AG04449 (cell line): Measurements from ENCODE around the gene PPIP5K2.
A peak's percentile ranks its signal among the peaks of the same experiment; 100 is the strongest.

Source experiments
- CTCF ChIA-PET: fragments of 350-600 bp; formaldehyde crosslinking; extraction: SDS; loops from one replicate; lab custom pipeline; 2021; ENCODE audit warnings: antibody characterized with exemption; lab: Yijun Ruan, JAX
- POLR2A ChIA-PET: fragments of 400-600, 350-600 bp; formaldehyde crosslinking; extraction: SDS; loops from one replicate; lab custom pipeline; 2020; ENCODE audit warnings: antibody characterized with exemption, inconsistent platforms; lab: Yijun Ruan, JAX
- DNase-seq: peaks from one replicate; pipeline ENCODE4 v3.0.0-alpha.2; 2010; ENCODE audit warnings: low read depth, low spot score
- H3K4me3 ChIP-seq: 2 replicates; pipeline ENCODE4 v1.5.1; 2011; ENCODE audit warnings: low read depth, mild to moderate bottlenecking, control low read depth, low read length
- TF ChIP-seq, protein P1 (sequence below): IDR thresholded peaks from one replicate; pipeline ENCODE4 v1.5.1; 2011; ENCODE audit warnings: mild to moderate bottlenecking, moderate library complexity, low read length, control low read depth, inconsistent platforms; ENCODE audit not compliant: insufficient read depth; ENCODE audit errors: missing control alignments

The PPIP5K2 gene

DNA sequence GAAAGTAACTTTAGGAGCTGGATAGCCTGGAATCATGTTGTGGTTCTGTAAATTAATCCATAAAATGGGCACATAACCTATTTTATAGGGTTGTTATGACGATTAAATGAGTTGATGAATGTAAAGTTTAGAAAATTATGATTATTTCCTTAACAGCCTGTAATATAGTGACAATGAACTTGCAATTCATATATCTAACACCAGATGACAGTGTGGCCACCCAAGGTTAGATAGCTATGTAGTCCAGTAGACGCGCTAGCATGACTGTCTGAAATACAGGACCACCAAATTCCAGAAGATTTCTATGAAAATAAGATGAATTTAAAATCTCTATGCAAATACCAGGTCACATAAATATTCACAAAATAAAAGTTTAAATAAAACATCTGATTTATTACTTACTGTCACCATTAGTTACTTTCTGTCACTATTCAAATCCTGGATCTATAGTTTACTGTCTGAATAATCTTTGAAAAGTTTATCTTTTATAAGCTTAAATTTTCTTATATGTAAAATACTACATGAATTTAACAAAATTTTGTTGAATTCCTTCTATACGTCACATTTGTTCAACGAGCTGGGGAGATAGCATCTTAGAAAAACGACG lies 112.4 kb downstream of the PPIP5K2 start:
- ChIA-PET CTCF (interaction anchor here (0.7 to 3.5 kb wide), 23 partner anchors 9 to 947 kb away, joined by 3 to 145 read pairs (median 4); partner anchors contain the start of gene MACIR), POLR2A (no interaction called here)
- DNase-seq = no peak
- TF ChIP-seq, protein P1, sequence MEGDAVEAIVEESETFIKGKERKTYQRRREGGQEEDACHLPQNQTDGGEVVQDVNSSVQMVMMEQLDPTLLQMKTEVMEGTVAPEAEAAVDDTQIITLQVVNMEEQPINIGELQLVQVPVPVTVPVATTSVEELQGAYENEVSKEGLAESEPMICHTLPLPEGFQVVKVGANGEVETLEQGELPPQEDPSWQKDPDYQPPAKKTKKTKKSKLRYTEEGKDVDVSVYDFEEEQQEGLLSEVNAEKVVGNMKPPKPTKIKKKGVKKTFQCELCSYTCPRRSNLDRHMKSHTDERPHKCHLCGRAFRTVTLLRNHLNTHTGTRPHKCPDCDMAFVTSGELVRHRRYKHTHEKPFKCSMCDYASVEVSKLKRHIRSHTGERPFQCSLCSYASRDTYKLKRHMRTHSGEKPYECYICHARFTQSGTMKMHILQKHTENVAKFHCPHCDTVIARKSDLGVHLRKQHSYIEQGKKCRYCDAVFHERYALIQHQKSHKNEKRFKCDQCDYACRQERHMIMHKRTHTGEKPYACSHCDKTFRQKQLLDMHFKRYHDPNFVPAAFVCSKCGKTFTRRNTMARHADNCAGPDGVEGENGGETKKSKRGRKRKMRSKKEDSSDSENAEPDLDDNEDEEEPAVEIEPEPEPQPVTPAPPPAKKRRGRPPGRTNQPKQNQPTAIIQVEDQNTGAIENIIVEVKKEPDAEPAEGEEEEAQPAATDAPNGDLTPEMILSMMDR = peak; percentile 38
- no peak overlapping the region for H3K4me3 ChIP-seq

DNA sequence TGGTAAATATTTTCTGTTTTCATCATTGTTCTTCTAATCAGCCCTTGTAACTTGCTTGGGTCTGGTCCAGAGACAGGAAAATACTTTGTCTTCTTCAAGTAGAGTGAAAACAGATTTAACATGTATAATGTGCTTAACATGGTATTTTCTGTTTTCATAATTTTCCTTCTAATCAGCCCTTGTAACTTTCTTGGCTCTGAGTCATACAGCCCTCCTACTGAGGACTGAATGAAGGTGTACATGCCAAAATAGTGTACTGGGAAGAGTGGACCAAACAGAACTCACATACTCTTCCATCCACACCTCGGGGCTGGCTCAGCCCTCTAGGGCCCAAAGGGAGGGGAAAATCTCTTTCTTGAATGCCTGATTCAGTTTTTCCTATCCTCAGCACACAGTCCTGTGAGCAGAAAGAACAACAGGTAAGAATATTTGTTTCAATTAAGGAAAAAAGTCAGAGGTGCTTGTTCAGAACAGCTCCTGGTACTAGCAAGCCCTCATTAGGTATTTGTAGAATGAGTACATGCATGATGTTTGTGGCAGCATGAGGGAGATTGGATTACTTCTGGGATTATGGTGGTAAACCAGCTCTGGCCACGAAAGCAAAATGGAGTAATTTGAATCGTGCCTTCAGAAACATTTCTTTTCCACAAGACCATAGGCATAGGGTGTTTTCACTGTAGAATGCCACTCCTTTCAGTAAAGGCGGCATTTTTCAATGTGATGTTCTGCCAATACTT lies 114.3 kb downstream of the PPIP5K2 start:
- ChIA-PET CTCF (interaction anchor here (1.7 to 2.5 kb wide), 3 partner anchors 12 to 242 kb away, joined by 6 to 18 read pairs (median 11); no protein-coding TSS in a partner anchor), POLR2A (no interaction called here)
- TF ChIP-seq, protein P1 = no peak
- no peak for DNase-seq
- H3K4me3 ChIP-seq = no peak overlapping the region

DNA sequence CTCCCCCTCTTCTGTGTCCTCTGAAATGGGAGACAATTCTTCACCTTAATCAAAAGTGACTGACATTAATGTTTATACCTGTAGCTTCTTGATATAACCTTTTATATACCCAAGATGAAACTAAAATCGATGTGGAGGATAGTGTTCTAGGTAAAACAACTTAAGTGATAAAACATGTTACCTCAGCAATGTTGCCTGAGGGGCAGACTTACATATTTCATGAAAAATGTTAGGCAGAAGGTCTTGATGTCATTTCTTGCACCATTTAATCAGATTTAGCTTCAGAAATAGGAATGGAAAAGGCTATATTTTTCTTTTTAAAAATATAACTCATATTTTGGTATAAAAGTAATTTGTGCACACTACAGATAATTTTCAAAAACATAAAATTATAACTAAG lies 115.8 kb downstream of the PPIP5K2 start:
- TF ChIP-seq, protein P1 = no peak
- no peak for DNase-seq
- H3K4me3 ChIP-seq = no peak overlapping the region
- POLR2A ChIA-PET = no interaction called here
- CTCF ChIA-PET = interaction anchor here (1.0 to 2.5 kb wide), 2 partner anchors 11 to 240 kb away, joined by 5 to 18 read pairs; no protein-coding TSS in a partner anchor

DNA sequence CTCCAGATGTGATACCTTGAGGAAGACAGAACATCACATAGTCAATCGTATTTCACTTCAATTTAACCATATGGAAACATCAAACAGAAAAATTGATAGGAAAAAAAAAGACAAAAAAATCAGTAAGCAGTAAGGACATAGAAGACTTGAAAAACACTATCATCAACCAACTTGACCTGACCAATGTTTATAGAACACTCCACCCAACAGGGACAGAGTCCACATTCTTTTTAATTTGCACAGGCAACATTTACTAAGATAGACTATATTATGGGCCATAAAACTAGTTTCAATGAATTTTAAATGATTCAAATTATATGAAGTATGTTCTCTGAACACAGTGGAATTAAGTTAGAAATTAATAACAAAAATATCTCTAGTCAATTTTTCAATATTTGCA lies 117.7 kb downstream of the PPIP5K2 start:
- H3K4me3 ChIP-seq = no peak overlapping the region
- DNase-seq = no peak
- POLR2A ChIA-PET = no interaction called here
- TF ChIP-seq, protein P1 = no peak
- CTCF ChIA-PET = interaction anchor here (1.5 kb wide), 1 partner anchor 12 kb away, joined by 5 read pairs; no protein-coding TSS in a partner anchor

DNA sequence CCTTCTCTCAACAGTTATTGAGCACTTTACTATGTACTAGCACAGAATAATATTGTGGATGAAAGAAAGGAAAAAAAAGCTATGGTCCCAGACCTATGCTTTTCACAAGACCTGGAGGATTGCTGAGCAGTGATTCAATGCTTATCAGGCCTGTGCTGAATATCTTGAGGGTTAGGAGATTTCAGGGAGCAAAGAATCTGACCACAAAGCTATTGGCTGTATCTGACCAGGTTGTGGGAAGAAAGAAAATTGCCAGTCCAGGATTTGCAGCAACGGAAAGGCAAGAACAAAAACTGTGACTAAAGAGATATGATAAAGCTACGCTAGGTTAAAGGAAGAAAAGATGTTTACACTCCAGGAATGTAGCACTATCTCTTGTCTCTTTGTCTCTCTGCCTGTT lies 123.6 kb downstream of the PPIP5K2 start:
- no peak for DNase-seq
- TF ChIP-seq, protein P1 = no peak
- CTCF ChIA-PET = interaction anchor here (0.7 to 2.2 kb wide), 5 partner anchors 11 to 231 kb away, joined by 3 to 11 read pairs (median 4); no protein-coding TSS in a partner anchor
- POLR2A ChIA-PET = interaction anchor here (1.1 kb wide), 1 partner anchor 15 kb away, joined by 3 read pairs; the partner anchor contains the start of gene MACIR
- no peak overlapping the region for H3K4me3 ChIP-seq

DNA sequence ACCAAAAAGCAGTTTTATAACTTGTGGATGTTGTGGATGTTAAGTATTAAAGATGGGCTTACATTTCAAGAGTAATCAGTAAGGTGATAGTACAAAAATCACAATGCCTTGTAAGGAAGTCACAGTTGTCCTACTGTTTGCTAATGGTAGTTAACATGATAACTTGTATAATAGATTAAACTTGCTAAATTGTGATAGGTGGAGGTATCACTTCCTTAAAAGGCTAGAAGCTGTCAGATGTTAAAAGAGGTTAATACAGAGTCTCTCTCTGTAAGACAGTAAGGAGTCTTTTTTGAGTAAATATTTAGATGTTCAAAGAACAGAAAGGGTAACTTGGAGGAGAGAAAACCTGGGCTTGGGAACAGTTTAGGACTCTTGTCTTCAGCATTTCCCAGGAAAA lies 124.3 kb downstream of the PPIP5K2 start:
- ChIA-PET POLR2A (interaction anchor here (1.1 kb wide), 1 partner anchor 14 kb away, joined by 3 read pairs; the partner anchor contains the start of gene MACIR), CTCF (interaction anchor here (2.1 to 2.2 kb wide), 2 partner anchors 19 to 230 kb away, joined by 4 to 11 read pairs; no protein-coding TSS in a partner anchor)
- TF ChIP-seq, protein P1 = no peak
- no peak overlapping the region for H3K4me3 ChIP-seq
- DNase-seq = no peak
